Middle frontal gyrus (tissue), 1 donor: Measurements from ENCODE around the gene MGAT1.

Experiments
- DNase-seq: peaks from one replicate; pipeline ENCODE4 v3.0.0-alpha.2; 2015; ENCODE audit warnings: low spot score; ENCODE audit errors: extremely low spot score

The MGAT1 gene

GRCh38 chr5:180824630-180825476 lies 22.2 kb upstream of the MGAT1 start:
- DNase-seq: no peak

GRCh38 chr5:180823940-180824629 lies 21.5 kb upstream of the MGAT1 start:
- no peak for DNase-seq

GRCh38 chr5:180823346-180823745 lies 20.7 kb upstream of the MGAT1 start:
- DNase-seq: no peak

- DNase-seq: no peak
Measured at GRCh38 chr5:180821538-180821937, 18.9 kb upstream of the MGAT1 start.

GRCh38 chr5:180820788-180821321 lies 18.2 kb upstream of the MGAT1 start:
- DNase-seq: no peak

- DNase-seq: no peak
Measured at GRCh38 chr5:180818677-180819341, 16.2 kb upstream of the MGAT1 start.

GRCh38 chr5:180817893-180818674 lies 15.5 kb upstream of the MGAT1 start:
- no peak for DNase-seq

GRCh38 chr5:180816608-180817534 lies 14.3 kb upstream of the MGAT1 start:
- no peak for DNase-seq

- DNase-seq: no peak
Measured at GRCh38 chr5:180815293-180815917, 12.8 kb upstream of the MGAT1 start.

GRCh38 chr5:180813420-180813819 lies 10.8 kb upstream of the MGAT1 start:
- DNase-seq: no peak

GRCh38 chr5:180811623-180812124 lies 9.1 kb upstream of the MGAT1 start:
- DNase-seq: no peak

GRCh38 chr5:180810959-180811622 lies 8.5 kb upstream of the MGAT1 start:
- DNase-seq: peak; percentile 45

- peak; percentile 91 for DNase-seq
Measured at GRCh38 chr5:180810210-180810958, 7.8 kb upstream of the MGAT1 start.

GRCh38 chr5:180809403-180810209 lies 7.0 kb upstream of the MGAT1 start:
- peak; percentile 51 for DNase-seq

GRCh38 chr5:180808461-180809000 lies 5.9 kb upstream of the MGAT1 start:
- DNase-seq: no peak

GRCh38 chr5:180807654-180808414 lies 5.2 kb upstream of the MGAT1 start:
- no peak for DNase-seq
